GM18526 (cell line): ENCODE data around the gene FAH.

Experiments
- POLR2A ChIP-seq: IDR thresholded peaks from 3 replicates; pipeline ENCODE4 v1.6.1; 2011; ENCODE audit not compliant: insufficient read length; ENCODE audit errors: extremely low read depth

Gene FAH

GRCh38 chr15:80228959-80229610 lies 76.3 kb downstream of the FAH start:
- TF ChIP-seq POLR2A: no peak

DNA sequence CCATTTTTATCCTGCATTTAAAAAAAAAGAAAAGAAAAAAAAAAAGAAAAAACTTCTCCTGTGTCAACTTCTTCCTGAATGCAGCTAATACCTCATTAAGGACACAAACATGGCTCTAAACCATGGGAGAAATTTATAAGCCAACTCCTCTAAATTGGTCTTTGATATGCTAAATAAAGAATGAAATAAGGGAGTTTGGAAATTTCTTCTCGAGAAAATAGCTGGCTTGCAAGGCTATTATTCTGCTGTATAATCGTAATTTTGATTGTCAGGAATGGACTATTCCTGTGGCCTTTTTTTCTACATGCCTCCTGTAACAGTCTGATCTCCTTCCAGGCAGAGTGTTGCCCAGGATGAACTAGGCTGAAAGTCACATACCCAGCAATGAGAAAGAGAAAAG lies 78.6 kb downstream of the FAH start:
- TF ChIP-seq POLR2A: no peak

- no peak for TF ChIP-seq POLR2A
These were observed 80.8 kb downstream of the FAH start for GRCh38 chr15:80233581-80233980.

- TF ChIP-seq POLR2A: no peak
These were observed 82.1 kb downstream of the FAH start for GRCh38 chr15:80234883-80235282.
